NCI-H345 treated with DMSO at 0.1 percent for 48 hours (cell line): ENCODE measurements around the gene CCN6.

Experiments
- DNase-seq: peaks from one replicate; lab custom pipeline; 2025; ENCODE audit not compliant: unreplicated experiment; lab: John Stamatoyannopoulos, UW

CCN6 gene

DNA sequence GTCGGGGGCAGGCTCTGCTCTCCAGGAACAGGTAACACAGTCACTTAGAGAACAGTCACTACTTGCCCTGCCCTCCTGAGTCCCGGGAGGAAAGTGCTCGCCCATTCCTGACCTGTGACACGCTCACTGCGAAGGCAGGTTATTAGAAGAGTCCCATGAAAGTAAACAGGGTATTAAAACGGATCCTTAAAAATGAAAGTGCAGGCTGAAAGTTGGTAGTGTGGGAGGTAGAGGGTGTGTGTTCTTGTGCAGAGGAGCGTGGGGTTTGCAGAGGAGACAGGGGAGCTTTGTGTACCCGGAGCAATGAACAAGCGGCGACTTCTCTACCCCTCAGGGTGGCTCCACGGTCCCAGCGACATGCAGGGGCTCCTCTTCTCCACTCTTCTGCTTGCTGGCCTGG, at the start of gene CCN6:
CCN6 (plus strand) TSS at position 104 of the 400 bp plus-strand sequence; CDS start at position 358, 254 bp downstream.
- no peak for DNase-seq

DNA sequence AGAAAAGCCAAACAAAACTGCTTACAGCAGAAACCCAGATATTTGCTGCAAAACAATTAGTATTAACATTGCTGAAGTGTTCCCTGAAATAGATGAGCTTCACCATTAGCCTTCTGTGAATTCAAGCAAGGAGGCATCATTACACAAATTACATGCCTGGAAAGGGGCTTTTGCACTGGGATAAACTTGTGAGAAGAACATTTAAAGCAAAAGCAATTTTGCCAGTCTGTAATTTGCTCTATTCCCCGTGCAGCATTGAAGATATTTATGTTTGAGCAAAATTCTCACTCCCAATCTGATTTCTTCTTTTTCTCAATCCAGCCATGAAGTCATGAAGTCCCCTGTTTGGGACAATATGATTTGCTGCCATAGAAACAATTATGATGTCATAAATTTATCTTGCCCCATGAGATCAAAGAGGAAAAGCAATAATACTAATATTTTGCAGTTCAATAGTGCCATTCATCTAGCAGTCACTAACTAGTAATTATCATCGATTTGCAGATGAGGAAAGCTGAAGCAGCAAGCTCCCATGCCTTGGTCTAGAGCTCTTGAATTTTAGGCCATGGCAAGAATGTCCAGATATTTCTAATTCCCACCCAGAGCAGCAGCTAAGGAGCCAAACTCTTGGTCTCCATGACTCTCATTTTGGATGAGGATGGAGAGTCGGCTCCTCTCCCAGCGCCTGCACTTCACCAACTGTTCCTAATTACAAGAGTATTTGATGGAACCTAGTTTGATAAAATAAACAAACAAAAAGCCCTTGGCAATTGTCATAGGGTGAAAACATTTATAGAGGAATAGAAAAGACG, 49.5 kb upstream of the CCN6 start:
- DNase-seq = no peak

DNA sequence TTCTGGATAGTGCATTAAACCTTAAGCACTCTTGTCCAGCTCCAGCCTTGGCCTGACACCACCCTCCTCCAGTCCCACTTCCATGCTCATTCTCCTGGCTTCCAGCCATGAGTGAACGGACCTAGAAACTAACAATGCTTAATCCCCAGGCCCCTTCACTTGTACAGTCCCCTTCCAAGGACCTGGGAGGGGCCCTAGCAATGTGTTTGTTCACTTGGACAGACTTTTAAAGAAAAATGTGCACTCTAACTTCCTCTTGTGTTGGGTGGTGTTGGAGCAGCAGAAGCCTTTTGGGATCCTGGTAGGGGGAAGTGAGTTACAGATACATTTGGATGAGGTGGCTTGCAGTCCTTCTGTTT, 48.9 kb upstream of the CCN6 start:
- no peak for DNase-seq

DNA sequence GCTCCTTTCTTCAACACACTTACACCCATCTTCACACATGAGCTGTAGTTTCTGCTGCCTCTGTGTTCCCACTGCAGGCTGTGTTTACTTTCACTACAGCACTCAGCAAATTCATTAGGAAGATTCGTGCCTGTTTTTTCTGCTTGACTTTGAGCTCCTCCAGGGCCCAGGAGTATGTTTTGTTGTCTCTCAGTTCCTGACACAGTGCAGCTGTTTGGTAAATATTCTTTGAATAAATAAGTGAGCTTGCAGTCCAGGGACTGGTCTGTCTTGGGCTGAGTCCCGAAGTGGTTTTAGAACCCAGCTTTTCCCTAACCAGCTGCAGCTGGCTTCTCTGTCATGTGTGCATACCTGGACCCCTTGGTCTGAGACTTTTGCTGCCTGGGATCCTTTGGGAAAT, 46.6 kb upstream of the CCN6 start:
- DNase-seq = no peak

DNA sequence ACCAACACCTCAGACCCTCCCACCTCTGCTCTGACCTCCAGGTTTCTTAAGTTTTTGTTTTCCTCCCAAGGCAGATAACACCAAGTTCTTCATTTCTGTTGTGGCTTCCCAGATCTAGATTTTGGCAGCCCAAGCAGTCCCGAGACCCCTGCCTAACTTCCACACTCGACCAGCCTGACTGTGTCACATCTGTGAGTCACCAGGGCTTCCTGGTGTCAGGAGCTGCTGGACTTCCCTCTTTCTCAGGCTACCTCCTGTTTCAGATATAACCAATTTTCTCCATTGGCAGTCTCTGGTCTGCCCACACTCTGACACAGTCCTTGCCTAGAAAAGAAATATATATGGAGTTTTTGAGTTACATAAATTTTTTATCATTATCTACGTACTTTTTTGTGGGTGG, 46.1 kb upstream of the CCN6 start:
- no peak for DNase-seq

DNA sequence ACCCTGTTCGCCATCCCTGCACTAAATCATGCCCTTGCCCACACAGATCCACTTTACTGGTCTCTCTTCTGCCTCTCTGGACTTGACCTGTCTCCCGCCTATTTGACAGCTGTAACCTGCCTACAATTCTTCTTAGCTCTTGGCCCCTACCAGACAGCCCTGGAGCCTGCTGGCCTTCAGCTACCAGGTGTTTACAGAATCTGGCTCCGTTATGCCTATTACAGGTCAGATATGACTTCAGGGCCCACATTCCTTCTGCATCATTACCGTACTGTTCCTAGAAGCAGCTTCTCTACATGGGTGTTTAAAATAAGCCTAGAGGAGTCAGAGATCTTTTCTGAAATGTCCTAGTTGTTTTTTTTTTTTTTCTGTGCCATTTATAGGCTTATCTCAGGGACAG, 45.4 kb upstream of the CCN6 start:
- DNase-seq = no peak

DNA sequence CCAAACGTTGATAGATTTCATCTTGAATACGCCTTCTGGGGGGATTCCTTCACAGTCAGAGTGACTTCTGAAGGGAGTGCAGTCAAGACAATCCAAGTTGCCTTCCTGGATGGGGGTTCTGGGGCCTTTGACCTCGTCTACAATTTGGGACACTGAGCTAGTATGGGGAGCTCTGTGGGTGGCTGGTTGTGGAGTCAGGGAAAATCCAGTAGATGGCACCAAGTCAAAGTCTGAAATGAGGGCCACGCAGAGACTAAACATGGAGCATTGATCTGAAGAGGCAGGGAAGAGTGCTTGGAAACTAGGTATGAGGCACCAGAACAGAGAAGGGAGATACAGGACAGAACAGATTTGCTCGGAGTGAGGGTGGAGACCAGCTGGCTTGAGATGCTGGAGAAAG, 43.6 kb upstream of the CCN6 start:
- no peak for DNase-seq

DNA sequence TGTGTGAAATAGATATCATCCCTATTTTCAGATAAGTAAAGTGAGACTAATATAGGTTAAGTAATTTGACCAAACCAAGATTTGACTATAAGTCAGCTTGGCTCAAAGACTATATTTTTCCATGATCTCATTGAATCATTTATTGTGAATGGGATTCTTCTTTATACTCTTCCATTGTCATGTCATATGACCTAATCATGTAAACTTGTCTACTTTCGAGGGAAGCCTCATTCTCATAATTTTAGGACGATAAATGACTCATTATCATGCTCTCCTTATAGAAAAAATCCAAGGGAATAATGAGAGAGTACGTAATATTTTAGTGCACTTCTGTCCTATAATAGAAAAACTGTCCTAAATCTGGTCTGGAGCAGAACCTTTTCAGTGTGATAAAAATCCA, 40.9 kb upstream of the CCN6 start:
- no peak for DNase-seq

DNA sequence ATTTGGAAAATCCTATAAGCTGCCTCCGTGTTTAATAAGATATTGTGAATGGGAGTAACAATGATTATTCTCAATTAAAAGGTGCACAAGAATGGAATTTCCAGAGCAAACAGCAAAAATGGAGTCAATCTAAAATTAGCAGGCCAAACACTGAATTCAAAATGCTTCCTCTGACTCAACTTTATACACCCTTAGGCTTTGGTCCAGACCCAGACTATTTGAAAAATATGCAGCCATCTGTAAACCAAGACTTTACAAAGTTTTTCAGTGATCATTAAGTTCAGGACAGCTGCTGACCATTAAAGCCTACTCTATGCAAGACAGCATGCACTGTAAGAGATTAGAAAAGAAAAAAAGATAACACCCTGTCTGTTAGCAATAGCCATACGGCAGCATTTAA, 39.4 kb upstream of the CCN6 start:
- no peak for DNase-seq

DNA sequence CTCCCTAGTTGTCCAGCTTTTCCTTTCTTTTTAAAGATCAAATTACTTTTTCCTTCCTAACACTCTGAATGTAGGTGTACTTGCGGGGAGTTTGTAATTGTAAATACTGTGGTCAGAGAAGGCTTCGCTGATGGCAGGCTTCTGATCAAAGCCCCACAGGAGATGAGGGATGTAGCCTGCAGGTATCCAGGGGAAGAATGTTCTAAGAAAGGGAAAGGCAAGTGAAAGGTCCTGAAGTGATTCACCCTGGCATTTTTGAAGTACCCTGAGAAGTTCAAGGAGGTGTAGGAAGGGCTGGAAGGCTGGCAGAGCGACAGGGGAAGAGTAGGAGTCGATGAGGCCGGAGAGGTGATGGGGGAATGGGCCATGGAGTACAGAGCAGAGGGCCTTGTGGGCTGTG, 38.2 kb upstream of the CCN6 start:
- no peak for DNase-seq

DNA sequence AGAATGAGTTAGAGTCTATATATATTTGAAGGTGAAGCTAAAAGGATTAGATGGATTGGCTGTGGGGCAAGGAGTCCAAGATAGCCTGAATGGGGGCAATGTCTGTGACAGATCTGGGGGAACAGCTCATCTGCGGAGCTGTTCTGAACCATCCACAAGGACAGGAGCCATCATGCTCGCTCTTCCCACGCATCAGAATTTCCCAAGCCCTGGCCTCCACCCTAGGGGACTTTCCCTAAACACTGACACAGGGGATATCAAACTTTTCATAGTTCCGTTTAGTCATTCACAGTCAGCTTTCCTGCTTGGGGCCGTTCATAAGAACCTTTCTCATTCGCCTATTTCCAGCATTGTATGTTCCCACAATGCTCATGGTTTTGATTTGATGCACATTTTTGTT, 37.6 kb upstream of the CCN6 start:
- no peak for DNase-seq

DNA sequence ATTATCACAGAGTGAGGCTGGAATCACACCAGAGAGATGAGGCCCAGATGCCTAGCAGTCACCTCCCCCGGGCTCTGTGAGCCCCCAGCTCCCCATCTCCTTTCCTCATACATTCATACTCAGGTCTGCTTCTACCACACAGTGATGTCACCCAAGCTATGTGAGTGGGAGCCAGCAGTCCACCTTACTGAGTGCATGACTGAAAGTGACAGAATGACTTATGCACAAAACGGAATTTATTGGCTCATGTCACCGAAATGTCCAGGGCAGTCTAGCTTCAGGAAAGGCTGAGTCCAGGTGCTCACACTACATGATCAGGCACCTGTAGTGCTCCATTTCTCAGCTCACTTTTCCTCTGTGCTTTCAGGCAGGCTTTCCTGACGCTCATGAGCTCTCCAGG, 36.7 kb upstream of the CCN6 start:
- no peak for DNase-seq

DNA sequence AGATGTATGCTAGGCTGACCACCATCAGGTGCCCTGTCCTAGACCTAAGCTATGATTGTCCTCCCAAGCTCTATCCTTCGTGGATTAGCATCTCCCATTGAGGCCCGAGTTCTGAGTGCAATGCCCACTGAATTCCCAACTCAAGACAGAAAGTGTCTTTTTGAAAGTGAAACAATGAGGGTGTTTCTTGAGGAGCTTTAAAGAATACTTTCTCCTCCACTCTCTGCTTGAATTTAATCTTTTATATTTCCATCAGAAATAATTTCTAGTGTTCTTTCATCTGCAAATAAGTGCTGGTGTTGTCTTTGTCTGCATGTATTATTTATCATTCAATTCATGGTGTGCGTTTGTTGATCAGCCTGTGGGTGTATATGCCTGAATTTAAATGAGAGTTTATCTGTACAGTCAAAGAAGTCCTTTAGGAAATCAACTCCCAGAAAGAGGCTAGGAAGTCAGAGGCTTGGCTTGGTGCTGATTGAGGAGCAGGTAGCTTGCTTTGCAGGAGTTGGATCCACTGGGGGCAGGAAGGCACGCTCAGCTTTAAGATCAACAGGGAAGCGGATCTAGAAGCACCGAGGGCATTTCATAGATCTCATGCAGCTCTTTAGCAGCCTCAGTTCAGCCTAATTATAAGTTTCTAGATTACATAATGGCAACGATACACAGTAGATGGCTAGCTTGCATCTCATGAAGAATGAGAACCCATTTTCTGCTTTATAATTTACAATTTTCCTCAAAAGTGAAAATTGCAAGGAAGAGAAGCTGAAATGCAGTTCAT, 36.0 kb upstream of the CCN6 start:
- DNase-seq = no peak

DNA sequence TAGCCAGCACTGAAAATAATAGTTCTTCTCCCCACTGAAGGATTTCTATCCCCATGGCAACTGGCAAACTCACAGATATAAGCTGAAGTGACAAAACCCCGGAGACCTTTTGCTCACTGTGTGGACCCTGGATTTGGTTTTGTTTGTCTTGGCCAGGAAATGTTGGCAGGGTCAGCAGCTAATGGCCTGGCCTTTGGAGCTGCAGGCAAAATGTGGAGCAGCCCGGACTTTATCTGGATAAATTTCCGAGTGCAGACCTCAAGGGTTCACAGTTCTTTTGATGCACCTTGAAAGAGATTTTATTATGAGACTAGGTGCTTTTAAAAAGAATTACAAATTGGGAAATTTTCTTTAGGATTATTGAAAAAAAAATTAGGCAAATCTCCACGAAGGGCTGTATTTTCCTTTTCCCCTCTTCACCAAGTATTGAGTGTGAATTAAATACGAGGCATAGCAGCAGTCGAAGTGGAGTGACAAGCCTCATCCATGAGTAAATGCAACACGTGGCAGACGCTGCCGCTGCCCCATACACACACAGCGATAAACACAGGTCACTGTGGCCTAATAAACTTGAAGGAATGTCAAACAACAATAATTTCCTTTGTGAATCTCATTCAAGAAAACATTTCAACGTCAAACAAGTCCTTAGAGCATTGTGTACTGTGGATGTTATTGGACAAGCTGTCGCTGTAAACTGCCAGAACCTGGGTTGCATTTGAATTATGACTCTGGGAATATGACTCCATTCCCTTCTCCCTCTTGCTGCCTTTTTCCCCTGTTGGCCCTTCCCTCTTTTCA, 35.1 kb upstream of the CCN6 start:
- no peak for DNase-seq

DNA sequence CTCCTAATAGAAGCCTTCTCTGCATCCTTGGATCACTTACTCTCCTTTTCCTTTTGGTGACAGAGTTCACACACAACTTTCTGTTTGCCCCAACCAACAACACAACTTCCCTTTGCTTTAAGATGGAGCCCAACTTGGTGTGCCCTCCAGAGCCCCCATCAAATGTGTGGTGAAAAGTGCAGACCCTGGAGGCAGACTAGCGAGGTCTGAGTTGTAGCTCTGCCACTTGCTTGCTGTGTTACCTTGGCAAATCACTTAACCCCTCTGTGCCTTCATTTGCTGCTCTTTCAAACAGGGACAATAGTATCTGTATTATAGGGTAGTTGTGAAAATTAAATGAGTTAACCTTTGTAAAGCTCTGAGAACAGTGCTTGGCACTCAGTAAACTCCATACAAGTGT, 34.3 kb upstream of the CCN6 start:
- DNase-seq = no peak

DNA sequence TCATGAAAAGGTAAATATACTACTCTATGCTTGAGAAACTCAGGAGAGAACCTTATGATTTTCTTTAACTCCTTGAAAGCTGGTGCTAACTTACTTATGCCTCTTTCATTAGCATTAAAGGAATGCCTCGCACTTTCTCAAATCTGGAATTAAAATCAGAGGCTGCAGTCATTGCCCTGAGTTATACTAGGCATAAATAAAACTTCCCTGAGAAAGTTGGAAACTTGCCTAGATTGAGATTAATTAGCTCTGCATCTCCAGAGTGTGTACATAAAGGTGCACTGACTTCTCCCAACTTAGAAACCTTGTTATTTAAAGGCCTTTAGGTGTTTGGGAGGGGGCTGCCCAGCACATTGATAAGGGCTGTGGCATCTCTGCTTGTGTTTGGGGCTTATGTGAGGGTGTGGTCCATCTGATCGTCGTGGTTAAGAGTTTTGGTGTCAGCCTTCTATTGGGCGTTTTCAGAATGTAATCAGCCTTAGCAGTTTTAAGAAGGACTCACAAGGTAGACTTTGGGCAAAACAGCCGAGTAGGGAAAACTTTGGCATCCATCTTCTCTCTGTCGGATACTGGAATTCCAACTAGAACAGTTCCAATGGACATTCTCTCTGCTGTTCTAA, 32.1 kb upstream of the CCN6 start:
- no peak for DNase-seq

DNA sequence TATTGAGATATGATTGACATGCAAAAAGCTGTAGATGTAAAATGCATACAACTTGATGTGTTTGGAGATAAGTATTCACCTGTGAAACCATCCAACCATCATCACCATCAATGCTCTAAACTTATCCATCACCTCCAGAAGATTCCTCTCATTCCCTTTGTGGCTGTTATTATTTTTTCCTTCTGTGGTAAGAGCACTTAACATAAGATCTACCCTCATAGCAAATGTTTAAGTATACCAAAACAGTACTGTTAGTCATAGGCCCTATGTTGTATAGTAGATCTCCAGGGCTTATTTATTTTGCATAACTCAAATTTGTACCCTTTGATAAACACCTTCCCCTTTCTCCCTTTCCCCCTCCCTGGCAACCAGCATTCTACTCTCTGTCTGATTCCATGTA, 31.2 kb upstream of the CCN6 start:
- DNase-seq = no peak

DNA sequence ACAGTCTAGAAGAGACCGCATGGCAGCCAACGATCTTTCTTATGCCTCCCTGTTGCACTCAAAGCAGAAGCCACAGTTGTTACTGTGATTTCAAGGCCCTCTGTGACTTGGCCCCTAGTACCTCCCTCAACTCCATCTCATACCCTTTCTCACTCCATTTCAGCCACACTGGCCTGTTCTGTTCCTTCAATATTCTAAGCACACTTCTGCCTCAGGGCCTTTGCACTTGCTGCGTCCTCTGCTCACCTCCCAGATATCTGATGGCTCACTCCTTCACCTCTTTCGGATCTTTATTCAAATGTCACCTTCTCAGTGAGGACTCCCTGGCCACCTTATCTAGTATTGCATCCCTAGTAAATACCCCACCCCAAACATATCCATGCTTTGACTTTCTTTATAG, 29.4 kb upstream of the CCN6 start:
- DNase-seq = no peak

DNA sequence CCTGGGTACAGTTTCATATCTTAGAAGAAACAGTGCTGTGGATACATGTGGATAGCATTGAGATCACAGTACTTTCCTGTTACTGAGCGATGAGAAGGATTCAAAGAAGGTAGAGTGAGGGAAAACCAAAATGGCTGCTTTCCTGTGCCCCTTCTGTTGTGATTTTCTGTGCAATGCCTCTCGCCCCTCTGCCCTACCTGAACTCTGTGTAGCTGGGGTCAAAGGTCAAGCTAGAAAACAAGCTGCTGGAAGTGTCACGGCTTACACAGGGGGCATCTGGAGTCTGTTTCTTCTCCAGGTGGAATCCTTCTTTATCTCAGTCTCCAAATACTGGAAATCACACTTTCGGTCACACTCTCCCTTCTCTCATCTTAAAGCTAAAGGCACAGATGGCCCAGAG, 27.0 kb upstream of the CCN6 start:
- no peak for DNase-seq

DNA sequence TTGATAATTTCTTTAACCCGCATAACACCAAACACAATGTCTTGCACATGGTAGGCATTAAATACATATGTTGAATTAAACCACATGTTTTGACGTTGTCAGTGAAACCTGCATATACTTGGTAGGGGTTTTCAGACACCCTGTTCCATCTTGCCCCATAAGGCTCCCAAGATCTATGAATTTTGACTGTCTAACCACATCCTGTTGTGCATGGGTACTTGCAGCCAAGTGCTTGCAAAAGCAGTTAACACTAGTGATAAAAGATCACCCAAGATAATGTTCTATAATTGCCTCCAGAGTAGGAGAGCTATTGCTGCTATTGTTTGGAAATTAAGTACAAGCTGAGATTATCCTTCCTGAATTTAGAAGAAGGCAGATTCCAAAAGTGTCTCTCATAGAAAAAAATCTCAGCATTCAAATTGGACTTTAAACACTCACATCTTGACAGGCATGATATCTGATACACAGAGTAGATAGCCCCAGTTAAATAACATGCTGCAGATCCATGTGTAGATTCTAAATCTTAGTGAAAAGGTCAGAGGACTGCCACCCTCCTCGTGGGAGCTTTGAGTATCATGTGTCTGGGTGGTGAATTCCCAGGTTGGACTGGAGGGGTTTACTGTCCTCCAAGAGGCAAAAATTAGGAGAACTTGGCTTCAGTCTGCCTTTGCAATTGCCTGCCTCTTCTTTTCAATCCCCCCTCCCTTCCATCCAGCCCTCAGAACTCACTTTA, 25.8 kb upstream of the CCN6 start:
- DNase-seq = no peak
